ENCODE measurements around the gene RNASE11. TPM values are rescaled to one million over a fixed set of nuclear protein-coding genes. Genes with fewer than 3 reads are reported as not detected.

The RNASE11 gene
- total RNA-seq, 1 experiment from 2014 or later: not detected

DNA sequence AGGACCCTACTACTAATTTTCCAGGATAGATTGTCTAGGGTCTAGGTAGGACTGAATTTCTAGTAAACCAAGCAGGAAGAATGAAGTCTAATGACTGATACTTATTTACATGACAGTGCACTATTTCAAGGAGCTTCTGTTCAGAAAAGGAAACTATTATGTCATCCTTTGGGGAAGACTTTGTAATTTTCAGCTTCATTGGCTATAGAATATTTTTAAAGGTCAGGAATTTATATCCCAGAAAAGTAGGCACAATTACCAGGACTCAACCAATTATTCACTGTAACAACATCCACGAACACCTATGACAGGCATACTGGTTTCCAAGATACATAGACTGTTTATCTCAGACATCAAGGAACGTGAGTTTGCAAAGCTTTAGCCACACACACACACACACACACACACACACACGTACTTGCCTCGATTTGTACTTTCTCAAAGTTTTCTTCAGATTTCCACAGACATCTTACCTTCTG lies 30.5 kb upstream of the RNASE11 start:
- peaks cover 7% of the 10 kb centered on the region for H3F3A ChIP-seq (ENCODE audit: low read length, unreplicated experiment)

DNA sequence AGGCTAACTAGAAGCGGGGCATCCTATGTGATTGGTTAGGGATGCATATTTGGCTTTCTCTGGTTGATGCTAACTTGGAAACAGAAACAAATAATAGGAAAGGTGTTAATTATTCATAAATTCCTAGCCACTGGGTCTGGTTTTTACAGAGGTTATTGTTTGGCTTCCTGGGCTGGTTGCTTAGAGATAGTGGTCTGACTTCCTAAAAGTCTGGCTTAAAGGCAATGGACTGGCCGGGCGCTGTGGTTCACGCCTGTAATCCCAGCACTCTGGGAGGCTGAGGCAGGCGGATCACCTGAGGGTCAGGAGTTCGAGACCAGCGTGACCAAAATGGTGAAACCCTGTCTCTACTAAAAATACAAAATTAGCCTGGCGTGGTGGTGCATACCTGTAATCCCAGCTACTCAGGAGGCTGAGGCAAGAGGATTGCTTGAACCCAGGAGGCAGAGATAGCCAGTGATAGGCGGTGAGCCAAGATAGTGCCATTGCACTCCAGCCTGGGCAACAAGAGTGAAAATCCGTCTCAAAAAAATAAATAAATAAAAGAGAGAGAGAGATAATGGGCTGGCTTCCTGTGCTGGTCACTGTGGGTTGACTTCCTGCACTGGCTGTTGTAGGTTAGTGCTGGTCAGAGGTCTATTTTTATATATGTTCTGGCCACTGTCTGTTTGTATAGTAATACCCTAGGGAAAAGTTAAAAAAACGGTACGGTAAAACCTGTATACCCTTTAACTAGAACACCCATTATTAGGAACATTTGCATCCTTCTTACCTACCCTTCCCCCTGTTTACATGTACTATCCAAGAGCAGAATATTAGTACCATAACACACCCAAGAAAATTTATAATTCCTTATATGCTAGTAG lies 29.6 kb upstream of the RNASE11 start:
- Histone ChIP-seq H3K9me3 (ENCODE audit: low read length) (no peaks in the 10 kb centered on the region), H3K27me3 (ENCODE audit: low read length) (no peaks in the 10 kb centered on the region), H3K4me2 (ENCODE audit: low read length) (no peak overlapping the region), H4K20me1 (ENCODE audit: low read length) (no peaks in the 10 kb centered on the region), H2AFZ (ENCODE audit: low read length) (no peak overlapping the region), H3K79me2 (ENCODE audit: low read length) (no peaks in the 10 kb centered on the region), H3K4me3 (ENCODE audit: low read length) (no peak overlapping the region), H3F3A (ENCODE audit: low read length, unreplicated experiment) (peaks cover 7% of the 10 kb centered on the region), H3K27ac (ENCODE audit: low read length) (no peak overlapping the region), H3K9me2 (replicated peaks; ENCODE audit: low read length) (no peaks in the 10 kb centered on the region), H3K9ac (ENCODE audit: low read length) (no peak overlapping the region), H3K36me3 (ENCODE audit: low read depth, low read length) (no peaks in the 10 kb centered on the region), H3K4me1 (ENCODE audit: insufficient read depth, low read length) (peaks cover 10% of the 10 kb centered on the region)
- no TSS peak for BruUV-seq (replicated peaks)
- TF ChIP-seq EZH2 (IDR thresholded peaks at IDR 0.05; ENCODE audit: low read length, unreplicated experiment) (no peak), EZH2phosphoT487 (IDR thresholded peaks at IDR 0.05; ENCODE audit: borderline replicate concordance, low read length) (no peak)
- TF ChIP-seq, protein P1, sequence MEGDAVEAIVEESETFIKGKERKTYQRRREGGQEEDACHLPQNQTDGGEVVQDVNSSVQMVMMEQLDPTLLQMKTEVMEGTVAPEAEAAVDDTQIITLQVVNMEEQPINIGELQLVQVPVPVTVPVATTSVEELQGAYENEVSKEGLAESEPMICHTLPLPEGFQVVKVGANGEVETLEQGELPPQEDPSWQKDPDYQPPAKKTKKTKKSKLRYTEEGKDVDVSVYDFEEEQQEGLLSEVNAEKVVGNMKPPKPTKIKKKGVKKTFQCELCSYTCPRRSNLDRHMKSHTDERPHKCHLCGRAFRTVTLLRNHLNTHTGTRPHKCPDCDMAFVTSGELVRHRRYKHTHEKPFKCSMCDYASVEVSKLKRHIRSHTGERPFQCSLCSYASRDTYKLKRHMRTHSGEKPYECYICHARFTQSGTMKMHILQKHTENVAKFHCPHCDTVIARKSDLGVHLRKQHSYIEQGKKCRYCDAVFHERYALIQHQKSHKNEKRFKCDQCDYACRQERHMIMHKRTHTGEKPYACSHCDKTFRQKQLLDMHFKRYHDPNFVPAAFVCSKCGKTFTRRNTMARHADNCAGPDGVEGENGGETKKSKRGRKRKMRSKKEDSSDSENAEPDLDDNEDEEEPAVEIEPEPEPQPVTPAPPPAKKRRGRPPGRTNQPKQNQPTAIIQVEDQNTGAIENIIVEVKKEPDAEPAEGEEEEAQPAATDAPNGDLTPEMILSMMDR (conservative IDR thresholded peaks at IDR 0.05; ENCODE audit: low read depth, low read length): no peak
- ChIA-PET POLR2A (ENCODE audit: unreplicated experiment) (no interaction called here), CTCF (no interaction called here)
- no peak for ATAC-seq
- DNase-seq: no peak
- intact Hi-C loops (cut with micrococcal nuclease): no loop called here

More for the DNA sequence above, 30.5 kb upstream of the RNASE11 start:
- intact Hi-C loops (cut with micrococcal nuclease): no loop called here
- Histone ChIP-seq H3K9me2 (replicated peaks; ENCODE audit: low read length) (no peaks in the 10 kb centered on the region), H4K20me1 (ENCODE audit: low read length) (no peaks in the 10 kb centered on the region), H2AFZ (ENCODE audit: low read length) (no peak overlapping the region), H3K27ac (ENCODE audit: low read length) (no peak overlapping the region), H3K79me2 (ENCODE audit: low read length) (no peaks in the 10 kb centered on the region), H3K9me3 (ENCODE audit: low read length) (no peaks in the 10 kb centered on the region), H3K4me2 (ENCODE audit: low read length) (no peak overlapping the region), H3K27me3 (ENCODE audit: low read length) (no peaks in the 10 kb centered on the region), H3K4me3 (ENCODE audit: low read length) (no peak overlapping the region), H3K4me1 (ENCODE audit: insufficient read depth, low read length) (peaks cover 10% of the 10 kb centered on the region), H3K36me3 (ENCODE audit: low read depth, low read length) (no peaks in the 10 kb centered on the region), H3K9ac (ENCODE audit: low read length) (no peak overlapping the region)
- POLR2A ChIA-PET (ENCODE audit: unreplicated experiment): no interaction called here
- CTCF ChIA-PET: no interaction called here
- no TSS peak for BruUV-seq (replicated peaks)
- no peak for ATAC-seq
- DNase-seq: no peak
- TF ChIP-seq, protein P1 (conservative IDR thresholded peaks at IDR 0.05; ENCODE audit: low read depth, low read length): no peak
- TF ChIP-seq EZH2phosphoT487 (IDR thresholded peaks at IDR 0.05; ENCODE audit: borderline replicate concordance, low read length): no peak
- TF ChIP-seq EZH2 (IDR thresholded peaks at IDR 0.05; ENCODE audit: low read length, unreplicated experiment): no peak

DNA sequence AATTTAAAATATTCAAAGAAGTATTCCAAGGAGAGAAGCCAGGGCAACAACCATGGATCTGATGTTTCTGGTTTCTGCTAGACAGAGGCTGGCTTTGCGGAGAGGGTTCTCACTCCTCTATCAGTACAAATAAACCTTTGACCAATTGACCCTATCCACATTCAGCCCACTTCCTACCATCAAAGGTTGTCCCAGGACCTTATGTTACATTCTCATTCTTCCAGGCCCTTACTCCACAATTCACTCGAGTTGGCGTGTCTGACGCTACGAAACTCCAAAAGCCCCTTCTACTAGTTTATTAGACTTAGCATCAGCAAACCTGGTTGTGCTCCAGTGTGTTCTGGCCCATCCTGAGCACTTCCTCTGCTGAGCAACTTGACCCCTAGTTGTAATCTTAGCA lies 28.2 kb upstream of the RNASE11 start:
- no peaks in the 10 kb centered on the region for H3K36me3 ChIP-seq (ENCODE audit: low read depth, low read length)
- no peaks in the 10 kb centered on the region for H3K9me3 ChIP-seq (ENCODE audit: low read length)
- no peak overlapping the region for H3K9ac ChIP-seq (ENCODE audit: low read length)
- H4K20me1 ChIP-seq (ENCODE audit: low read length): no peaks in the 10 kb centered on the region
- DNase-seq (no peak), ATAC-seq (no peak)
- no peaks in the 10 kb centered on the region for H3K9me2 ChIP-seq (replicated peaks; ENCODE audit: low read length)
- ChIA-PET CTCF (no interaction called here), POLR2A (ENCODE audit: unreplicated experiment) (no interaction called here)
- BruUV-seq (replicated peaks): no TSS peak
- H2AFZ ChIP-seq (ENCODE audit: low read length): no peak overlapping the region
- intact Hi-C loops (cut with micrococcal nuclease): no loop called here
- H3F3A ChIP-seq (ENCODE audit: low read length, unreplicated experiment): peaks cover 7% of the 10 kb centered on the region
- H3K27ac ChIP-seq (ENCODE audit: low read length): no peak overlapping the region
- H3K4me1 ChIP-seq (ENCODE audit: insufficient read depth, low read length): peaks cover 14% of the 10 kb centered on the region
- H3K27me3 ChIP-seq (ENCODE audit: low read length): no peaks in the 10 kb centered on the region
- H3K4me3 ChIP-seq (ENCODE audit: low read length): no peak overlapping the region
- TF ChIP-seq, protein P1 (conservative IDR thresholded peaks at IDR 0.05; ENCODE audit: low read depth, low read length): no peak
- TF ChIP-seq EZH2phosphoT487 (IDR thresholded peaks at IDR 0.05; ENCODE audit: borderline replicate concordance, low read length): no peak
- no peak for TF ChIP-seq EZH2 (IDR thresholded peaks at IDR 0.05; ENCODE audit: low read length, unreplicated experiment)
- no peak overlapping the region for H3K4me2 ChIP-seq (ENCODE audit: low read length)
- H3K79me2 ChIP-seq (ENCODE audit: low read length): no peaks in the 10 kb centered on the region
